Stimulated activated CD8-positive, alpha-beta memory T cell treated with anti-CD3 and anti-CD28 coated beads, Interleukin-12 subunit alpha, Interleukin-12 subunit beta, amount 100 ng/mL, for 4 hours (primary cell): Measurements from ENCODE around the gene DDX46.
A peak's percentile ranks its signal among the peaks of the same experiment; 100 is the strongest.
"Not testable (repeated sequence)": the region's sequence is repeated elsewhere in the genome, so short reads cannot be mapped to it uniquely, and the experiment has no call there.

Experiments
- DNase-seq: peaks from one replicate; pipeline ENCODE4 v3.0.0-alpha.2; 2020; ENCODE audit warnings: low read depth

DDX46 gene

GRCh38 chr5:134758504-134759341 is at the start of gene DDX46:
Gene DDX46, plus strand, starts transcription at chr5:134758779. Its CDS starts 160 bp downstream, at chr5:134758939.
- DNase-seq = peak; percentile 88

GRCh38 chr5:134714120-134714519 is 44.5 kb upstream of the DDX46 start:
- no peak for DNase-seq

- no peak for DNase-seq
Observed at GRCh38 chr5:134714541-134714940, 44.0 kb upstream of the DDX46 start.

- DNase-seq = not testable (repeated sequence)
Observed at GRCh38 chr5:134715466-134715865, 43.1 kb upstream of the DDX46 start.

- DNase-seq = no peak
Observed at GRCh38 chr5:134724872-134725271, 33.7 kb upstream of the DDX46 start.

GRCh38 chr5:134732819-134733218 is 25.8 kb upstream of the DDX46 start:
- DNase-seq = no peak

- no peak for DNase-seq
Observed at GRCh38 chr5:134735243-134735642, 23.3 kb upstream of the DDX46 start.

GRCh38 chr5:134736173-134736812 is 22.3 kb upstream of the DDX46 start:
- DNase-seq = no peak

- peak; percentile 96 for DNase-seq
Observed at GRCh38 chr5:134738133-134738962, 20.2 kb upstream of the DDX46 start, which contains the start of gene CAMLG. Gene CAMLG, plus strand, starts transcription at chr5:134738548. Its CDS starts 73 bp downstream, at chr5:134738621.

GRCh38 chr5:134738963-134739661 is 19.5 kb upstream of the DDX46 start:
- no peak for DNase-seq

- no peak for DNase-seq
Observed at GRCh38 chr5:134741052-134741451, 17.5 kb upstream of the DDX46 start.

GRCh38 chr5:134742134-134742533 is 16.4 kb upstream of the DDX46 start:
- no peak for DNase-seq

GRCh38 chr5:134749415-134749814 is 9.2 kb upstream of the DDX46 start:
- no peak for DNase-seq

- DNase-seq = no peak
Observed at GRCh38 chr5:134758176-134758503, 439 bp upstream of the DDX46 start.

- not testable (repeated sequence) for DNase-seq
Observed at GRCh38 chr5:134767528-134768291, 9.1 kb downstream of the DDX46 start.

GRCh38 chr5:134769206-134769605 is 10.6 kb downstream of the DDX46 start:
- no peak for DNase-seq

GRCh38 chr5:134772461-134773125 is 14.0 kb downstream of the DDX46 start:
- no peak for DNase-seq

GRCh38 chr5:134777366-134777765 is 18.8 kb downstream of the DDX46 start:
- no peak for DNase-seq

GRCh38 chr5:134784241-134784920 is 25.8 kb downstream of the DDX46 start:
- no peak for DNase-seq
